NOMO-1 treated with dmso at 0.1 percent for 144 hours (cell line): Measurements from ENCODE around the gene HGF.
"Not testable (repeated sequence)": the region's sequence is repeated elsewhere in the genome, so short reads cannot be mapped to it uniquely, and the experiment has no call there.

Experiments used
- DNase-seq: peaks from one replicate; lab custom pipeline; 2025; ENCODE audit not compliant: unreplicated experiment; lab: John Stamatoyannopoulos, UW

HGF gene

GRCh38 chr7:81725003-81725811 is 44.6 kb downstream of the HGF start:
- no peak for DNase-seq

GRCh38 chr7:81722250-81722649 is 47.6 kb downstream of the HGF start:
- DNase-seq: not testable (repeated sequence)

- no peak for DNase-seq
Observed at GRCh38 chr7:81721437-81721836, 48.4 kb downstream of the HGF start.

- no peak for DNase-seq
Observed at GRCh38 chr7:81719865-81720264, 50.0 kb downstream of the HGF start.

GRCh38 chr7:81715984-81716588 is 53.8 kb downstream of the HGF start:
- no peak for DNase-seq

GRCh38 chr7:81714306-81714705 is 55.5 kb downstream of the HGF start:
- DNase-seq: no peak

- DNase-seq: no peak
Observed at GRCh38 chr7:81710751-81711150, 59.1 kb downstream of the HGF start.

- DNase-seq: no peak
Observed at GRCh38 chr7:81709836-81710235, 60.0 kb downstream of the HGF start.

GRCh38 chr7:81707966-81708365 is 61.9 kb downstream of the HGF start:
- no peak for DNase-seq

GRCh38 chr7:81707196-81707595 is 62.7 kb downstream of the HGF start:
- no peak for DNase-seq

- no peak for DNase-seq
Observed at GRCh38 chr7:81705206-81705605, 64.6 kb downstream of the HGF start.

- no peak for DNase-seq
Observed at GRCh38 chr7:81704595-81704994, 65.3 kb downstream of the HGF start.

GRCh38 chr7:81698965-81699364 is 70.9 kb downstream of the HGF start:
- DNase-seq: no peak

GRCh38 chr7:81694711-81695110 is 75.1 kb downstream of the HGF start:
- DNase-seq: no peak

- DNase-seq: no peak
Observed at GRCh38 chr7:81693894-81694293, 76.0 kb downstream of the HGF start.

- no peak for DNase-seq
Observed at GRCh38 chr7:81693080-81693479, 76.8 kb downstream of the HGF start.

GRCh38 chr7:81692146-81692905 is 77.5 kb downstream of the HGF start:
- no peak for DNase-seq

- DNase-seq: no peak
Observed at GRCh38 chr7:81691199-81691821, 78.5 kb downstream of the HGF start.

- DNase-seq: no peak
Observed at GRCh38 chr7:81690688-81691087, 79.2 kb downstream of the HGF start.

- DNase-seq: no peak
Observed at GRCh38 chr7:81690251-81690650, 79.6 kb downstream of the HGF start.

- DNase-seq: peak; percentile 86
Observed at GRCh38 chr7:81688622-81689411, 81.0 kb downstream of the HGF start.
